ENCODE measurements around the gene EFHD2.

The EFHD2 gene

DNA sequence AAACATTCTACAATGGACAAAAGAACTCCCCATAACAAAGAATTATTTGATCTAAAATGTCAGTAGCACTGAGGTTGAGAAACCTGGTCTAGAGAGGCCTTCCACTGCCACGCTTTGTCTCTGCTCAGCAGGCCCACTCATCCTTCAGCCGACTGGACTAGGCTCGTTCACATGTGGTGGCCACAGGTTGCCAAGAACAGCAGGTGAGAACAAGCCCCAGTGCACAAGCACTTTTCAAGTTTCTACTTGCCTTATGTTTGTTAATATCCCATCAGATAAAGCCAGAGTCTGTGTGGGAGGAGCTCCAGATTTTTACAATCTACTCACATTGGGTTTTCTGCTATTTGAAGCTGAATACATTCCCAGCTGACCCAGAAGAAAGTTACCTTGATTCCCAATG, 9.1 kb upstream of the EFHD2 start:
- TF ChIP-seq EZH2phosphoT487 (IDR thresholded peaks at IDR 0.05; ENCODE audit: borderline replicate concordance), result no peak
- TF ChIP-seq, protein P1, sequence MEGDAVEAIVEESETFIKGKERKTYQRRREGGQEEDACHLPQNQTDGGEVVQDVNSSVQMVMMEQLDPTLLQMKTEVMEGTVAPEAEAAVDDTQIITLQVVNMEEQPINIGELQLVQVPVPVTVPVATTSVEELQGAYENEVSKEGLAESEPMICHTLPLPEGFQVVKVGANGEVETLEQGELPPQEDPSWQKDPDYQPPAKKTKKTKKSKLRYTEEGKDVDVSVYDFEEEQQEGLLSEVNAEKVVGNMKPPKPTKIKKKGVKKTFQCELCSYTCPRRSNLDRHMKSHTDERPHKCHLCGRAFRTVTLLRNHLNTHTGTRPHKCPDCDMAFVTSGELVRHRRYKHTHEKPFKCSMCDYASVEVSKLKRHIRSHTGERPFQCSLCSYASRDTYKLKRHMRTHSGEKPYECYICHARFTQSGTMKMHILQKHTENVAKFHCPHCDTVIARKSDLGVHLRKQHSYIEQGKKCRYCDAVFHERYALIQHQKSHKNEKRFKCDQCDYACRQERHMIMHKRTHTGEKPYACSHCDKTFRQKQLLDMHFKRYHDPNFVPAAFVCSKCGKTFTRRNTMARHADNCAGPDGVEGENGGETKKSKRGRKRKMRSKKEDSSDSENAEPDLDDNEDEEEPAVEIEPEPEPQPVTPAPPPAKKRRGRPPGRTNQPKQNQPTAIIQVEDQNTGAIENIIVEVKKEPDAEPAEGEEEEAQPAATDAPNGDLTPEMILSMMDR (conservative IDR thresholded peaks at IDR 0.05; ENCODE audit: low read length), result no peak
- H2AFZ ChIP-seq (ENCODE audit: low read length), result 0 out of 2 replicates have a peak overlapping the region, but pooled peaks have one; percentile 15

DNA sequence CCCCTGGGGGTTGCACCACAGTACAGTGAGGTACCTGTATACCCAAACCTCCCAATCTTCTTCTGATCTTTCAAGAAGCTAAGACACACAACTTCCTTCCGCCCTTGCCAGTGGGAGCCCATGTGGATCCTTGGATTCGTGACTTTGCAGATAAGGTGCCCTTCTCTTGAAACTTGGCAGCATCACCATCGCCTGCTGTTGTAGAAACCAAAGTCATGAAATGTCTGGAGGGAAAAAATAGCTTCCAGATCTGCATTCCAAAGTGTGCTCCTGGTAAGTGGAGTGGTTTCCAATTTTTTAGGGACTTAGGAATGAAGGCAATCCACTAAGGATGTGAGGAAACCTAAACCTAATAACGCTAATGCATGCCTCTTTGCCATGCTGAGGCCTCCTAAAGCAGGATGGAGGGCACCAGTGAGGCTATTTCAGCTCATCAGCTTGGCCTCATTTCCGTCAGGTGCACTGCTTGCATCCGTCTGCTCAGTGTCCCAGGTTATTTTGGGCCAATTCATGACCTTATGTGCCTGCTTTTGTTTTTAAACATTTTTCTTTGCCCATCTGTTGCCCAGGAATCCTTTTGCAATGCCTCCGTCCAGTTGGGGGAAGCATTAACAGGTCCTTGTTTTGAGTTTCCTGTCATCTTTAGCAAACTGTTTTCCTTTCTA, 8.2 kb upstream of the EFHD2 start:
- Histone ChIP-seq H2AFZ (ENCODE audit: low read length) (no peak overlapping the region; the same call in 1 of the 2 replicates), H3K36me3 (ENCODE audit: insufficient read depth, low read length) (no peaks in the 10 kb centered on the region), H3K4me2 (ENCODE audit: low read depth, low read length, poor library complexity, severe bottlenecking) (no peak overlapping the region)

More for the DNA sequence above, 9.1 kb upstream of the EFHD2 start:
- no peaks in the 10 kb centered on the region for H3K9me3 ChIP-seq (ENCODE audit: insufficient read depth, low read depth, low read length)
- H4K20me1 ChIP-seq (ENCODE audit: insufficient read depth, low read length, poor library complexity, severe bottlenecking), result no peaks in the 10 kb centered on the region
- H3F3A ChIP-seq (ENCODE audit: low read depth), result no peaks in the 10 kb centered on the region
- no peaks in the 10 kb centered on the region for H3K9me2 ChIP-seq (replicated peaks; ENCODE audit: low read depth, low read length)
- H3K79me2 ChIP-seq (ENCODE audit: insufficient read depth, low read length), result no peaks in the 10 kb centered on the region
- H3K36me3 ChIP-seq (ENCODE audit: insufficient read depth, low read length), result no peaks in the 10 kb centered on the region
- H3K4me1 ChIP-seq (ENCODE audit: insufficient read depth, low read length, poor library complexity, severe bottlenecking), result no peaks in the 10 kb centered on the region
- no peak overlapping the region for H3K4me2 ChIP-seq (ENCODE audit: low read depth, low read length, poor library complexity, severe bottlenecking)
- no peak overlapping the region for H3K4me3 ChIP-seq (ENCODE audit: low read length, poor library complexity, severe bottlenecking)
- H3K9ac ChIP-seq (ENCODE audit: low read depth, low read length, poor library complexity, severe bottlenecking), result no peak overlapping the region
- no peaks in the 10 kb centered on the region for H3K27me3 ChIP-seq (ENCODE audit: insufficient read depth, low read length, poor library complexity, severe bottlenecking)

DNA sequence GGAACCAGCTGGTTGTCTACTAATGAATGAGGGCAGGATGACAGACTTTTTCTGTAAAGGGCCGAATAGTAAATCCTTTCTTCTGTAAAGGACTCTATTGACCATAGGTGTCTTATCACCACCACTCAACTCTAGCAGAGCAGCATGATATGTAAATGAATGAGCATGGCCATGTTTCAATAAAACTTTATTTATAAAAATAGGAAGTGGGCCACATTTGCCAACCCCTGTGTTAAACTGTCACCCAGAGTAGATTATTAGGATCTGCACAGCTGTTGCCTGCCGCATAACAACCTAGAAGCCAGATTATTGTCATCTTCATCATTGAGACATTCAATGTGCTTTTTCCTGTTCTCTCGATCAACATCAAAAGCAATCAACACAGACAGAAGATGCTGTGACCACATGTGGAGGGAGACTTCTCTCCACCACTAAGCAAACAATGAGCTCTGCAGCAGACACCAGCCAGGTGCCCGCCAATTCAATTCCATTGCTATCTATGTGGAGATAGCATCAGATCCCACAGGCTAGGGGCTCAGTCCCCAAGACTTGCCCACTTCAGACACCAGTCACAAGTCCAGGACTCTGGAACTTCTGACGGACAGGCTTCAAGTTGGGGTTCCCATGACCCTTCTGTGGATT, 6.8 kb upstream of the EFHD2 start:
- H3F3A ChIP-seq (ENCODE audit: low read depth), result no peaks in the 10 kb centered on the region; the same call in 1 of the 2 replicates
- no peak overlapping the region for H3K4me2 ChIP-seq (ENCODE audit: low read depth, low read length, poor library complexity, severe bottlenecking)
- H3K4me3 ChIP-seq (ENCODE audit: low read length, poor library complexity, severe bottlenecking), result no peak overlapping the region
- H3K9ac ChIP-seq (ENCODE audit: low read depth, low read length, poor library complexity, severe bottlenecking), result no peak overlapping the region
- TF ChIP-seq, protein P1 (conservative IDR thresholded peaks at IDR 0.05; ENCODE audit: low read length), result no peak
- no peak for TF ChIP-seq EZH2phosphoT487 (IDR thresholded peaks at IDR 0.05; ENCODE audit: borderline replicate concordance)
- no peaks in the 10 kb centered on the region for H3K9me2 ChIP-seq (replicated peaks; ENCODE audit: low read depth, low read length)
- no peaks in the 10 kb centered on the region for H4K20me1 ChIP-seq (ENCODE audit: insufficient read depth, low read length, poor library complexity, severe bottlenecking)
- no peaks in the 10 kb centered on the region for H3K9me3 ChIP-seq (ENCODE audit: insufficient read depth, low read depth, low read length)
- H3K36me3 ChIP-seq (ENCODE audit: insufficient read depth, low read length), result no peaks in the 10 kb centered on the region
- H3K27me3 ChIP-seq (ENCODE audit: insufficient read depth, low read length, poor library complexity, severe bottlenecking), result no peaks in the 10 kb centered on the region
- no peak overlapping the region for H2AFZ ChIP-seq (ENCODE audit: low read length)
- H3K4me1 ChIP-seq (ENCODE audit: insufficient read depth, low read length, poor library complexity, severe bottlenecking), result no peaks in the 10 kb centered on the region
- H3K79me2 ChIP-seq (ENCODE audit: insufficient read depth, low read length), result no peaks in the 10 kb centered on the region

More for the DNA sequence above, 8.2 kb upstream of the EFHD2 start:
- no peak for TF ChIP-seq EZH2phosphoT487 (IDR thresholded peaks at IDR 0.05; ENCODE audit: borderline replicate concordance)
- TF ChIP-seq, protein P1 (conservative IDR thresholded peaks at IDR 0.05; ENCODE audit: low read length), result no peak
- no peak overlapping the region for H3K4me3 ChIP-seq (ENCODE audit: low read length, poor library complexity, severe bottlenecking)
- H3F3A ChIP-seq (ENCODE audit: low read depth), result no peaks in the 10 kb centered on the region
- no peaks in the 10 kb centered on the region for H4K20me1 ChIP-seq (ENCODE audit: insufficient read depth, low read length, poor library complexity, severe bottlenecking)
- no peaks in the 10 kb centered on the region for H3K4me1 ChIP-seq (ENCODE audit: insufficient read depth, low read length, poor library complexity, severe bottlenecking)
- H3K9me3 ChIP-seq (ENCODE audit: insufficient read depth, low read depth, low read length), result no peaks in the 10 kb centered on the region
- H3K79me2 ChIP-seq (ENCODE audit: insufficient read depth, low read length), result no peaks in the 10 kb centered on the region
- no peak overlapping the region for H3K9ac ChIP-seq (ENCODE audit: low read depth, low read length, poor library complexity, severe bottlenecking)
- H3K27me3 ChIP-seq (ENCODE audit: insufficient read depth, low read length, poor library complexity, severe bottlenecking), result no peaks in the 10 kb centered on the region
- H3K9me2 ChIP-seq (replicated peaks; ENCODE audit: low read depth, low read length), result no peaks in the 10 kb centered on the region

Data from Loucy (cell line).